ENCODE results near the gene MAP2K5. TPM values are rescaled to one million over a fixed set of nuclear protein-coding genes. Genes with fewer than 3 reads are reported as not detected.

MAP2K5 gene
- total RNA-seq, 2 experiments from 2014 or later: 15.4 to 20.6 TPM

- no peaks in the 10 kb centered on the region for H3K9me3 Mint-ChIP-seq
Measured at GRCh38 chr15:67778968-67779548, 236.6 kb downstream of the MAP2K5 start.

GRCh38 chr15:67779549-67780111 is 237.1 kb downstream of the MAP2K5 start:
- no peak for DNase-seq
- Mint-ChIP-seq H3K9me3 (no peaks in the 10 kb centered on the region), H3K36me3 (ENCODE audit: low read depth) (no peaks in the 10 kb centered on the region), H3K27ac (no peak overlapping the region), H3K4me3 (no peak overlapping the region), H3K27me3 (ENCODE audit: low read depth) (no peaks in the 10 kb centered on the region), H3K4me1 (ENCODE audit: low read depth) (peaks cover 15% of the 10 kb centered on the region)
- intact Hi-C loops (cut with micrococcal nuclease): no loop called here
- CTCF ChIA-PET: interaction anchor here (0.6 to 0.7 kb wide), 5 partner anchors 10 to 180 kb away, joined by 3 to 5 read pairs (median 4); no protein-coding TSS in a partner anchor

More at GRCh38 chr15:67778968-67779548, 236.6 kb downstream of the MAP2K5 start:
- intact Hi-C loops (cut with micrococcal nuclease): no loop called here
- Mint-ChIP-seq H3K4me1 (ENCODE audit: low read depth) (peaks cover 10% of the 10 kb centered on the region), H3K27ac (no peak overlapping the region), H3K4me3 (no peak overlapping the region), H3K36me3 (ENCODE audit: low read depth) (no peaks in the 10 kb centered on the region), H3K27me3 (ENCODE audit: low read depth) (no peaks in the 10 kb centered on the region)
- DNase-seq: no peak
- CTCF ChIA-PET: interaction anchor here (0.6 kb wide), 1 partner anchor 45 kb away, joined by 3 read pairs; no protein-coding TSS in a partner anchor

- no peaks in the 10 kb centered on the region for H3K9me3 Mint-ChIP-seq
- DNase-seq: no peak
- no peak overlapping the region for H3K27ac Mint-ChIP-seq
- H3K36me3 Mint-ChIP-seq (ENCODE audit: low read depth): no peaks in the 10 kb centered on the region
- intact Hi-C loops (cut with micrococcal nuclease): no loop called here
- peaks cover 15% of the 10 kb centered on the region for H3K4me1 Mint-ChIP-seq (ENCODE audit: low read depth)
- H3K4me3 Mint-ChIP-seq: no peak overlapping the region
- no peaks in the 10 kb centered on the region for H3K27me3 Mint-ChIP-seq (ENCODE audit: low read depth)
- CTCF ChIA-PET: no interaction called here
Measured at GRCh38 chr15:67781061-67781460, 238.6 kb downstream of the MAP2K5 start.

GRCh38 chr15:67781907-67782690 is 239.6 kb downstream of the MAP2K5 start:
- H3K4me3 Mint-ChIP-seq: no peak overlapping the region
- intact Hi-C loops (cut with micrococcal nuclease): no loop called here
- no peaks in the 10 kb centered on the region for H3K9me3 Mint-ChIP-seq
- DNase-seq: no peak
- CTCF ChIA-PET: interaction anchor here (1.6 kb wide), 1 partner anchor 10 kb away, joined by 3 read pairs; no protein-coding TSS in a partner anchor
- no peaks in the 10 kb centered on the region for H3K36me3 Mint-ChIP-seq (ENCODE audit: low read depth)
- H3K4me1 Mint-ChIP-seq (ENCODE audit: low read depth): peaks cover 15% of the 10 kb centered on the region
- no peak overlapping the region for H3K27ac Mint-ChIP-seq
- no peaks in the 10 kb centered on the region for H3K27me3 Mint-ChIP-seq (ENCODE audit: low read depth)

GRCh38 chr15:67782691-67782991 is 240.1 kb downstream of the MAP2K5 start:
- CTCF ChIA-PET: interaction anchor here (1.6 kb wide), 1 partner anchor 11 kb away, joined by 3 read pairs; no protein-coding TSS in a partner anchor
- H3K36me3 Mint-ChIP-seq (ENCODE audit: low read depth): no peaks in the 10 kb centered on the region
- intact Hi-C loops (cut with micrococcal nuclease): no loop called here
- no peaks in the 10 kb centered on the region for H3K27me3 Mint-ChIP-seq (ENCODE audit: low read depth)
- H3K4me1 Mint-ChIP-seq (ENCODE audit: low read depth): peaks cover 15% of the 10 kb centered on the region
- H3K27ac Mint-ChIP-seq: no peak overlapping the region
- no peaks in the 10 kb centered on the region for H3K9me3 Mint-ChIP-seq
- no peak for DNase-seq
- H3K4me3 Mint-ChIP-seq: no peak overlapping the region

GRCh38 chr15:67783303-67783702 is 240.8 kb downstream of the MAP2K5 start:
- Mint-ChIP-seq H3K4me1 (ENCODE audit: low read depth) (peaks cover 15% of the 10 kb centered on the region), H3K27me3 (ENCODE audit: low read depth) (no peaks in the 10 kb centered on the region), H3K4me3 (no peak overlapping the region), H3K36me3 (ENCODE audit: low read depth) (no peaks in the 10 kb centered on the region), H3K9me3 (no peaks in the 10 kb centered on the region), H3K27ac (no peak overlapping the region)
- intact Hi-C loops (cut with micrococcal nuclease): loop anchor here (1.0 kb wide), 1 partner anchor 49 kb away; no protein-coding TSS in a partner anchor
- CTCF ChIA-PET: interaction anchor here (0.8 to 2.2 kb wide), 3 partner anchors 12 to 211 kb away, joined by 3 to 6 read pairs (median 3); no protein-coding TSS in a partner anchor
- peak; percentile 65 for DNase-seq

GRCh38 chr15:67784090-67784781 is 241.7 kb downstream of the MAP2K5 start:
- Mint-ChIP-seq H3K36me3 (ENCODE audit: low read depth) (no peaks in the 10 kb centered on the region), H3K4me3 (no peak overlapping the region), H3K27me3 (ENCODE audit: low read depth) (no peaks in the 10 kb centered on the region), H3K4me1 (ENCODE audit: low read depth) (peaks cover 15% of the 10 kb centered on the region), H3K9me3 (no peaks in the 10 kb centered on the region), H3K27ac (no peak overlapping the region)
- DNase-seq: no peak
- intact Hi-C loops (cut with micrococcal nuclease): no loop called here
- CTCF ChIA-PET: interaction anchor here (0.6 to 2.2 kb wide), 2 partner anchors 52 to 411 kb away, joined by 3 to 6 read pairs; no protein-coding TSS in a partner anchor

GRCh38 chr15:67784856-67785430 is 242.4 kb downstream of the MAP2K5 start:
- no peaks in the 10 kb centered on the region for H3K9me3 Mint-ChIP-seq
- no peak for DNase-seq
- intact Hi-C loops (cut with micrococcal nuclease): no loop called here
- no peaks in the 10 kb centered on the region for H3K36me3 Mint-ChIP-seq (ENCODE audit: low read depth)
- CTCF ChIA-PET: interaction anchor here (0.6 to 2.2 kb wide), 2 partner anchors 51 to 412 kb away, joined by 3 to 6 read pairs; no protein-coding TSS in a partner anchor
- no peak overlapping the region for H3K27ac Mint-ChIP-seq
- peaks cover 15% of the 10 kb centered on the region for H3K4me1 Mint-ChIP-seq (ENCODE audit: low read depth)
- H3K4me3 Mint-ChIP-seq: no peak overlapping the region
- no peaks in the 10 kb centered on the region for H3K27me3 Mint-ChIP-seq (ENCODE audit: low read depth)

GRCh38 chr15:67785431-67785830 is 242.9 kb downstream of the MAP2K5 start:
- Mint-ChIP-seq H3K4me3 (no peak overlapping the region), H3K9me3 (no peaks in the 10 kb centered on the region), H3K27ac (no peak overlapping the region), H3K27me3 (ENCODE audit: low read depth) (no peaks in the 10 kb centered on the region), H3K4me1 (ENCODE audit: low read depth) (peaks cover 15% of the 10 kb centered on the region), H3K36me3 (ENCODE audit: low read depth) (no peaks in the 10 kb centered on the region)
- DNase-seq: no peak
- CTCF ChIA-PET: interaction anchor here (2.2 kb wide), 1 partner anchor 51 kb away, joined by 6 read pairs; no protein-coding TSS in a partner anchor
- intact Hi-C loops (cut with micrococcal nuclease): no loop called here

GRCh38 chr15:67786646-67787045 is 244.1 kb downstream of the MAP2K5 start:
- Mint-ChIP-seq H3K9me3 (no peaks in the 10 kb centered on the region), H3K27ac (no peak overlapping the region), H3K27me3 (ENCODE audit: low read depth) (no peaks in the 10 kb centered on the region), H3K36me3 (ENCODE audit: low read depth) (no peaks in the 10 kb centered on the region), H3K4me1 (ENCODE audit: low read depth) (peaks cover 15% of the 10 kb centered on the region), H3K4me3 (no peak overlapping the region)
- DNase-seq: no peak
- CTCF ChIA-PET: interaction anchor here (0.6 kb wide), 1 partner anchor 91 kb away, joined by 3 read pairs; no protein-coding TSS in a partner anchor
- intact Hi-C loops (cut with micrococcal nuclease): no loop called here

- Mint-ChIP-seq H3K9me3 (no peaks in the 10 kb centered on the region), H3K4me3 (no peak overlapping the region), H3K27me3 (ENCODE audit: low read depth) (no peaks in the 10 kb centered on the region), H3K27ac (no peak overlapping the region), H3K36me3 (ENCODE audit: low read depth) (peaks cover 7% of the 10 kb centered on the region), H3K4me1 (ENCODE audit: low read depth) (peaks cover 6% of the 10 kb centered on the region)
- no peak for DNase-seq
- CTCF ChIA-PET: interaction anchor here (1.2 kb wide), 1 partner anchor 47 kb away, joined by 4 read pairs; no protein-coding TSS in a partner anchor
- intact Hi-C loops (cut with micrococcal nuclease): no loop called here
Measured at GRCh38 chr15:67788986-67789385, 246.5 kb downstream of the MAP2K5 start.

Measured in activated naive CD4-positive, alpha-beta T cell treated with anti-CD3 and anti-CD28 coated beads for 36 hours (primary cell).